HEK293 (cell line): ENCODE data around the gene NDOR1.
A peak's percentile ranks its signal among the peaks of the same experiment; 100 is the strongest.

Experiments
- FEZF1 ChIP-seq: fragments of 450-650 bp; formaldehyde crosslinking; IDR thresholded peaks from 2 replicates; pipeline ENCODE4 v1.5.1; 2016; ENCODE audit warnings: missing biosample characterization, missing genetic modification characterization
- GFI1B ChIP-seq: fragments of 450-650 bp; formaldehyde crosslinking; IDR thresholded peaks from 2 replicates; pipeline ENCODE4 v1.5.1; 2016; ENCODE audit warnings: missing biosample characterization, missing genetic modification characterization
- GLI4 ChIP-seq: fragments of 450-650 bp; formaldehyde crosslinking; IDR thresholded peaks from 2 replicates; pipeline ENCODE4 v1.5.1; 2016; ENCODE audit warnings: missing biosample characterization, missing genetic modification characterization
- KLF17 ChIP-seq: fragments of 450-650 bp; formaldehyde crosslinking; IDR thresholded peaks from 2 replicates; pipeline ENCODE4 v1.5.1; 2016; ENCODE audit warnings: missing biosample characterization, missing genetic modification characterization
- PRDM2 ChIP-seq: fragments of 450-650 bp; formaldehyde crosslinking; IDR thresholded peaks from 2 replicates; pipeline ENCODE4 v1.5.1; 2016; ENCODE audit warnings: missing biosample characterization, missing genetic modification characterization, borderline replicate concordance
- REST ChIP-seq: fragments of 450-650 bp; formaldehyde crosslinking; IDR thresholded peaks from 2 replicates; pipeline ENCODE4 v1.5.1; 2016; ENCODE audit warnings: missing biosample characterization, missing genetic modification characterization
- ZBTB21 ChIP-seq: fragments of 450-650 bp; formaldehyde crosslinking; IDR thresholded peaks from 2 replicates; pipeline ENCODE4 v1.5.1; 2017; ENCODE audit warnings: missing biosample characterization, missing genetic modification characterization
- ZNF10 ChIP-seq: fragments of 450-650 bp; formaldehyde crosslinking; IDR thresholded peaks from 2 replicates; pipeline ENCODE4 v1.5.1; 2017; ENCODE audit warnings: missing biosample characterization, missing genetic modification characterization
- ZNF138 ChIP-seq: fragments of 450-650 bp; formaldehyde crosslinking; IDR thresholded peaks from 2 replicates; pipeline ENCODE4 v1.5.1; 2016; ENCODE audit warnings: missing biosample characterization, missing genetic modification characterization, borderline replicate concordance
- ZNF140 ChIP-seq: fragments of 450-650 bp; formaldehyde crosslinking; IDR thresholded peaks from 2 replicates; pipeline ENCODE4 v1.5.1; 2016; ENCODE audit warnings: missing biosample characterization, missing genetic modification characterization
- ZNF146 ChIP-seq: fragments of 450-650 bp; formaldehyde crosslinking; IDR thresholded peaks from 2 replicates; pipeline ENCODE4 v1.5.1; 2016; ENCODE audit warnings: missing biosample characterization, missing genetic modification characterization
- ZNF175 ChIP-seq: fragments of 450-650 bp; formaldehyde crosslinking; IDR thresholded peaks from 2 replicates; pipeline ENCODE4 v1.5.1; 2016; ENCODE audit warnings: missing biosample characterization, missing genetic modification characterization
- ZNF184 ChIP-seq: fragments of 450-650 bp; IDR thresholded peaks from 2 replicates; pipeline ENCODE4 v1.5.1; 2018; ENCODE audit warnings: missing biosample characterization, mild to moderate bottlenecking, missing genetic modification characterization
- ZNF214 ChIP-seq: fragments of 450-650 bp; formaldehyde crosslinking; IDR thresholded peaks from 2 replicates; pipeline ENCODE4 v1.5.1; 2017; ENCODE audit warnings: missing biosample characterization, mild to moderate bottlenecking, missing genetic modification characterization, borderline replicate concordance
- ZNF473 ChIP-seq: fragments of 450-650 bp; formaldehyde crosslinking; IDR thresholded peaks from 2 replicates; pipeline ENCODE4 v1.5.1; 2017; ENCODE audit warnings: missing biosample characterization, missing genetic modification characterization
- ZNF529 ChIP-seq: fragments of 450-650 bp; formaldehyde crosslinking; IDR thresholded peaks from 2 replicates; pipeline ENCODE4 v1.5.1; 2017; ENCODE audit warnings: missing genetic modification characterization, missing biosample characterization; ENCODE audit not compliant: insufficient replicate concordance
- ZNF561 ChIP-seq: fragments of 450-650 bp; IDR thresholded peaks from 2 replicates; pipeline ENCODE4 v1.5.1; 2018; ENCODE audit warnings: missing biosample characterization, missing genetic modification characterization, borderline replicate concordance
- ZNF596 ChIP-seq: fragments of 450-650 bp; IDR thresholded peaks from 2 replicates; pipeline ENCODE4 v1.5.0; 2018; ENCODE audit warnings: missing biosample characterization, mild to moderate bottlenecking, missing genetic modification characterization, moderate library complexity
- ZNF626 ChIP-seq: fragments of 450-650 bp; sonication (Bioruptor Pico); formaldehyde crosslinking; IDR thresholded peaks from 2 replicates; pipeline ENCODE4 v1.5.1; 2018; ENCODE audit warnings: missing biosample characterization, missing genetic modification characterization, inconsistent platforms
- ZNF664 ChIP-seq: fragments of 450-650 bp; formaldehyde crosslinking; IDR thresholded peaks from 2 replicates; pipeline ENCODE4 v1.5.1; 2016; ENCODE audit warnings: missing biosample characterization, missing genetic modification characterization
- ZNF776 ChIP-seq: fragments of 450-650 bp; formaldehyde crosslinking; IDR thresholded peaks from 2 replicates; pipeline ENCODE4 v1.5.0; 2017; ENCODE audit warnings: missing biosample characterization, missing genetic modification characterization, borderline replicate concordance
- TF ChIP-seq, protein P1 (sequence below): fragments of 450-650 bp; formaldehyde crosslinking; IDR thresholded peaks from 2 replicates; pipeline ENCODE4 v1.5.1; 2016; ENCODE audit warnings: missing biosample characterization, missing genetic modification characterization
- TF ChIP-seq, protein P2 (sequence below): fragments of 450-650 bp; formaldehyde crosslinking; conservative IDR thresholded peaks from 2 replicates; pipeline ENCODE4 v1.5.1; 2016; ENCODE audit warnings: low read depth, missing biosample characterization, missing genetic modification characterization
- TF ChIP-seq, protein P3 (sequence below): fragments of 450-650 bp; formaldehyde crosslinking; IDR thresholded peaks from 2 replicates; pipeline ENCODE4; 2016; ENCODE audit warnings: missing biosample characterization, missing genetic modification characterization

Gene NDOR1

DNA sequence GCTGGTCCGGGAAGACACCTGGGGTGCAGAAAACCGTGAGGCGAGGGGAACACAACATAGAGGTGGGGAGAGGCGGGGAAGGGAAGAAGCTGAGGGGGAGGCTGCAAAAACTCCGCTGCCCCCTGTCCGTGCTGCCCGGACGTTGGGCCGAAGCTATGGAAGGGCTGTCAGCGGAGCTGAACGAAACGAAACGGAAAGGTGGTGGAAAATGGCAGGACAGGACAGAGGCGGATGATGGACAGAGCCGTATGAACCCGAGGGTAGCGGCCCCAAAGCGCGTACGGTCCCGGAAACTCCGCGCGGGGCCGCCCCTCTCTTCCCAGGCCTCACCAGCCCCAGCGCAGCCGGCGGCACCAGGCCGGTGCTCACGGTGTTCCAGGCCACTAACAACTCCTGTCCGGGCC, 17.4 kb upstream of the NDOR1 start (continued):
- TF ChIP-seq PRDM2 (no peak), ZNF626 (tag by site-specific recombination) (no peak), ZNF664 (tag by site-specific recombination) (no peak), ZNF175 (tag by site-specific recombination) (no peak), GFI1B (0 out of 2 replicates have a peak, but pooled peaks have one; percentile 52), REST (tag by site-specific recombination) (peak; percentile 84), ZNF140 (no peak), ZNF561 (no peak), ZNF473 (no peak), ZBTB21 (tag by site-specific recombination) (no peak), ZNF214 (tag by site-specific recombination) (no peak), ZNF596 (tag by site-specific recombination) (no peak), ZNF776 (tag by site-specific recombination) (no peak), KLF17 (no peak), GLI4 (tag by site-specific recombination) (peak; percentile 54; the same call in 1 of the 2 replicates), ZNF184 (no peak), ZNF146 (tag by site-specific recombination) (no peak), ZNF529 (tag by site-specific recombination) (no peak), FEZF1 (tag by site-specific recombination) (no peak), ZNF138 (peak; percentile 43; the same call in 1 of the 2 replicates), ZNF10 (tag by site-specific recombination) (no peak; the same call in 1 of the 2 replicates)
- TF ChIP-seq, protein P1, sequence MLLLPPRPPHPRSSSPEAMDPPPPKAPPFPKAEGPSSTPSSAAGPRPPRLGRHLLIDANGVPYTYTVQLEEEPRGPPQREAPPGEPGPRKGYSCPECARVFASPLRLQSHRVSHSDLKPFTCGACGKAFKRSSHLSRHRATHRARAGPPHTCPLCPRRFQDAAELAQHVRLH (tag by site-specific recombination) = no peak
- TF ChIP-seq, protein P2, sequence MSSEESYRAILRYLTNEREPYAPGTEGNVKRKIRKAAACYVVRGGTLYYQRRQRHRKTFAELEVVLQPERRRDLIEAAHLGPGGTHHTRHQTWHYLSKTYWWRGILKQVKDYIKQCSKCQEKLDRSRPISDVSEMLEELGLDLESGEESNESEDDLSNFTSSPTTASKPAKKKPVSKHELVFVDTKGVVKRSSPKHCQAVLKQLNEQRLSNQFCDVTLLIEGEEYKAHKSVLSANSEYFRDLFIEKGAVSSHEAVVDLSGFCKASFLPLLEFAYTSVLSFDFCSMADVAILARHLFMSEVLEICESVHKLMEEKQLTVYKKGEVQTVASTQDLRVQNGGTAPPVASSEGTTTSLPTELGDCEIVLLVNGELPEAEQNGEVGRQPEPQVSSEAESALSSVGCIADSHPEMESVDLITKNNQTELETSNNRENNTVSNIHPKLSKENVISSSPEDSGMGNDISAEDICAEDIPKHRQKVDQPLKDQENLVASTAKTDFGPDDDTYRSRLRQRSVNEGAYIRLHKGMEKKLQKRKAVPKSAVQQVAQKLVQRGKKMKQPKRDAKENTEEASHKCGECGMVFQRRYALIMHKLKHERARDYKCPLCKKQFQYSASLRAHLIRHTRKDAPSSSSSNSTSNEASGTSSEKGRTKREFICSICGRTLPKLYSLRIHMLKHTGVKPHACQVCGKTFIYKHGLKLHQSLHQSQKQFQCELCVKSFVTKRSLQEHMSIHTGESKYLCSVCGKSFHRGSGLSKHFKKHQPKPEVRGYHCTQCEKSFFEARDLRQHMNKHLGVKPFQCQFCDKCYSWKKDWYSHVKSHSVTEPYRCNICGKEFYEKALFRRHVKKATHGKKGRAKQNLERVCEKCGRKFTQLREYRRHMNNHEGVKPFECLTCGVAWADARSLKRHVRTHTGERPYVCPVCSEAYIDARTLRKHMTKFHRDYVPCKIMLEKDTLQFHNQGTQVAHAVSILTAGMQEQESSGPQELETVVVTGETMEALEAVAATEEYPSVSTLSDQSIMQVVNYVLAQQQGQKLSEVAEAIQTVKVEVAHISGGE (tag by site-specific recombination) = 0 out of 2 replicates have a peak, but pooled peaks have one; percentile 30
- TF ChIP-seq, protein P3, sequence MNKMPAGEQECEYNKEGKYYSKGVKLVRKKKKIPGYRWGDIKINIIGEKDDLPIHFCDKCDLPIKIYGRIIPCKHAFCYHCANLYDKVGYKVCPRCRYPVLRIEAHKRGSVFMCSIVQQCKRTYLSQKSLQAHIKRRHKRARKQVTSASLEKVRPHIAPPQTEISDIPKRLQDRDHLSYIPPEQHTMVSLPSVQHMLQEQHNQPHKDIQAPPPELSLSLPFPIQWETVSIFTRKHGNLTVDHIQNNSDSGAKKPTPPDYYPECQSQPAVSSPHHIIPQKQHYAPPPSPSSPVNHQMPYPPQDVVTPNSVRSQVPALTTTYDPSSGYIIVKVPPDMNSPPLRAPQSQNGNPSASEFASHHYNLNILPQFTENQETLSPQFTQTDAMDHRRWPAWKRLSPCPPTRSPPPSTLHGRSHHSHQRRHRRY (tag by site-specific recombination) = 0 out of 2 replicates have a peak, but pooled peaks have one; percentile 43
